ENCODE results near the gene CDX2. TPM values are rescaled to one million over a fixed set of nuclear protein-coding genes. Genes with fewer than 3 reads are reported as not detected.

The CDX2 gene
- total and polyA plus RNA-seq, 8 donors, result 2.8 to 6.9 (median 4.8) TPM

- intact Hi-C loops (cut with DNase I), result no loop called here
- Histone ChIP-seq H3K4me1 (peaks cover 11 to 19% (median 14%) of the 10 kb centered on the region in 3 donors), H3K27ac (no peak overlapping the region), H3K36me3 (no peaks in the 10 kb centered on the region), H3K9me3 (no peaks in the 10 kb centered on the region), H3K27me3 (peaks cover 0 to 6% (median 0%) of the 10 kb centered on the region in 4 donors), H3K4me3 (no peak overlapping the region)
- WGBS, 2 donors, result 90% methylated on average over 9 of the region's 9 CpGs
- peak in 1 of 6 donors; percentile 43 for DNase-seq
- FAIRE-seq, result no peak
- TF ChIP-seq, protein P1, sequence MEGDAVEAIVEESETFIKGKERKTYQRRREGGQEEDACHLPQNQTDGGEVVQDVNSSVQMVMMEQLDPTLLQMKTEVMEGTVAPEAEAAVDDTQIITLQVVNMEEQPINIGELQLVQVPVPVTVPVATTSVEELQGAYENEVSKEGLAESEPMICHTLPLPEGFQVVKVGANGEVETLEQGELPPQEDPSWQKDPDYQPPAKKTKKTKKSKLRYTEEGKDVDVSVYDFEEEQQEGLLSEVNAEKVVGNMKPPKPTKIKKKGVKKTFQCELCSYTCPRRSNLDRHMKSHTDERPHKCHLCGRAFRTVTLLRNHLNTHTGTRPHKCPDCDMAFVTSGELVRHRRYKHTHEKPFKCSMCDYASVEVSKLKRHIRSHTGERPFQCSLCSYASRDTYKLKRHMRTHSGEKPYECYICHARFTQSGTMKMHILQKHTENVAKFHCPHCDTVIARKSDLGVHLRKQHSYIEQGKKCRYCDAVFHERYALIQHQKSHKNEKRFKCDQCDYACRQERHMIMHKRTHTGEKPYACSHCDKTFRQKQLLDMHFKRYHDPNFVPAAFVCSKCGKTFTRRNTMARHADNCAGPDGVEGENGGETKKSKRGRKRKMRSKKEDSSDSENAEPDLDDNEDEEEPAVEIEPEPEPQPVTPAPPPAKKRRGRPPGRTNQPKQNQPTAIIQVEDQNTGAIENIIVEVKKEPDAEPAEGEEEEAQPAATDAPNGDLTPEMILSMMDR (IDR thresholded peaks at IDR 0.05), result no peak
- no peak for ATAC-seq
These were observed 6.1 kb downstream of the CDX2 start for GRCh38 chr13:27962982-27963381.

DNA sequence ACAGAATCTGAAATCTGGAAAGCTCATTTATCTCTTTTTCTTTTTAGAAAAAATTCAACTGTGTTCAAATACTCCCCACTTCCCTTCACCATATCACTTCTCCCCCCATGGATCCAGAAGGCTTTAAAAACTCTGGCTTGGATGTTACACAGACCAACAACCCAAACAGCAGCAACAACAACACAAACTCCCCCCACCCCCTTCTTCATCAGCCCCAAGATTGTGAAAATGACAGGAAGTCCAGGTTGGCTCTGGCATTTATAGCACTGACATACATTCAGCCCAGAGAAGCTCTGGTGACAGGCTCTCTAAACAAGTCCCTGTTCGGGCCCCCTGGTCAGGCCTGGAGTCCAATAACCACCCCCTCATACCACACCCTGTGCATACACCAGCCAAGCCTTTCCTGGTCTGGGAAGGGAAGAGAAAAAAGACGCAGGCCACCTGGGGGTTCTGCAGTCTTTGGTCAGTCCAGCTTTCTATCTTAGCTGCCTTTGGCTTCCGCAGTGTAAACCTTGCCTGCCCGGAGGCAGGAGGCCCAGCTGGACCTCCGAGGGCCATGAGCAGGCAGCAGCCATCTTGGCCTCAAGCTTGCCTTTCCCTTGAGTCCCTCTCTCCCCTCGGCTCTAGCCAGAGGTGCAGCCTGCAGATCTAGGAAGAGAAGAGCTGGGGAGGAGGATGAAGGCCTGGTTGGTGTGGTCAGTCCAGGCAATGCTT is 6.8 kb downstream of the CDX2 start:
- ATAC-seq (no peak), FAIRE-seq (no peak), DNase-seq (no peak)
- Histone ChIP-seq H3K27me3 (no peaks in the 10 kb centered on the region), H3K4me3 (no peak overlapping the region), H3K27ac (peak overlapping the region in 3 of 4 donors; percentile 81 to 91 (median 85)), H3K4me1 (peaks cover 11 to 24% (median 20%) of the 10 kb centered on the region in 3 donors), H3K36me3 (no peaks in the 10 kb centered on the region), H3K9me3 (no peaks in the 10 kb centered on the region)
- intact Hi-C loops (cut with DNase I), result no loop called here
- WGBS, 2 donors, result 72 to 75% methylated on average over 6 of the region's 6 CpGs
- TF ChIP-seq, protein P1 (IDR thresholded peaks at IDR 0.05), result no peak

DNA sequence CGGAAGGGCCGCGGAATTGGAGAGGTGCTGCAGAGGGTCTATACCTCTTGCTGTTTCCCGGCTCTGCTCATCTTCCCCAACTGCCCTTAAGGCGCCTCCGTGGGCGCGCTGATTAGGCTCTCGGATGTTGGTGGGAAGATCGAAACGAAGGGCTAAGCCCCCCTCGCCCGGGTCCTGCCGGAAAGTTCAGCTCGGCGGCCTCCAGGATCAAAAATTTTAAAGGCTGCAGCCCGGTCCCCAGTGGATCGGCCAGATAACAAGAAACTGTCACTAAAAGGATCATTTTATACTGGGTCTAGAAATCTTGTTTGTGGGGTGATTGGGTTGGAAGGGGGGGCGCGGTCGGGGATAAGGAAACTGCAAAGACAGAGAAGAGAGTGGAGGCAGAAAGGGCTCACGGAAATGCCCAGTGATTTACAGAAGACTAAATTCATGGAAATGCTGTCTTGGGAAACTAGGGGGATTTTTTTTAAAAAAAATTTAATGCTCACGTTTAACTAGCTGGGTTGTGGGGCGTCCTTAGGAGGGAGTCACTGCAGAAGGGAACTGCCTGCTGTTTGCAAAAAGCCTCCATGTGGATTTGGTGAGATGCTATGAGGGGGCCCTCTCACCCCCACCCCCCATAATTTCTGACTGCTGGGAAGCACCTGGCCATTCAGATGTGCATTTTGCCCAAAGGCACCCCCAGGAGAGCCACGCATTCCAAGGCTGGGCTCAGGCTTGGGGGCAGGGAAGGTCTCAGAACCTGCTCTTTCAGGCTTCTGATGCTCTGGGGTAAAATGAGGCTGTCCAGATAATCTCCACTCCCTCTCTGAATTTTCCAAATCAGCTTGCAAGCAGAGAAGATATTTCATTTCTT is 7.7 kb downstream of the CDX2 start:
- WGBS, 2 donors, result 20 to 25% methylated on average over 25 of the region's 25 CpGs
- peak overlapping the region; percentile 20 to 62 (median 36) for H3K4me3 ChIP-seq

GRCh38 chr13:27960362-27961226 is 8.5 kb downstream of the CDX2 start:
- 0 to 1% methylated on average over 60 to 73 of the region's 73 CpGs for WGBS, 2 donors
- intact Hi-C loops (cut with DNase I), result no loop called here
- peaks cover 11 to 30% (median 27%) of the 10 kb centered on the region in 3 donors for H3K4me1 ChIP-seq
- H3K4me3 ChIP-seq, result peak overlapping the region; percentile 20 to 62 (median 36)
- peak overlapping the region; percentile 72 to 91 (median 83) for H3K27ac ChIP-seq
- no peaks in the 10 kb centered on the region for H3K36me3 ChIP-seq
- DNase-seq, result peak; percentile 86 to 95 (median 88)
- no peaks in the 10 kb centered on the region for H3K9me3 ChIP-seq
- no peak for FAIRE-seq
- peak; percentile 92 to 95 (median 94) for ATAC-seq
- TF ChIP-seq, protein P1 (IDR thresholded peaks at IDR 0.05), result peak; percentile 31 to 69 (median 60)
- no peaks in the 10 kb centered on the region for H3K27me3 ChIP-seq

More for the DNA sequence above, 7.7 kb downstream of the CDX2 start:
- Histone ChIP-seq H3K9me3 (no peaks in the 10 kb centered on the region), H3K27ac (peak overlapping the region; percentile 72 to 91 (median 83)), H3K36me3 (no peaks in the 10 kb centered on the region), H3K4me1 (peaks cover 11 to 28% (median 27%) of the 10 kb centered on the region in 3 donors), H3K27me3 (no peaks in the 10 kb centered on the region)
- DNase-seq (no peak), FAIRE-seq (no peak), ATAC-seq (no peak)
- intact Hi-C loops (cut with DNase I), result no loop called here
- TF ChIP-seq, protein P1 (IDR thresholded peaks at IDR 0.05), result no peak

Measured in pancreas (tissue), 10 donors.